HCT116 (cell line): ENCODE measurements around the gene HPF1.

Experiments
- JUND ChIP-seq: IDR thresholded peaks from 2 replicates; pipeline ENCODE4 v1.6.1; 2012
- TF ChIP-seq, protein P1 (sequence below), 3 experiments: fragments of 200-600 bp in 1 of 3; sonication (generic) in 1 of 3; IDR thresholded peaks in 2 of 3; conservative IDR thresholded peaks in 1 of 3; 2 replicates each; pipeline ENCODE4 v1.5.1; 2012 to 2017; ENCODE audit warnings: low read depth in 2 of 3, low read length in 2 of 3, antibody characterized with exemption in 1 of 3, borderline replicate concordance in 1 of 3, control low read depth in 1 of 3, mild to moderate bottlenecking in 1 of 3, mixed read lengths in 1 of 3, mixed run types in 1 of 3, moderate library complexity in 1 of 3; ENCODE audit not compliant: insufficient read depth in 1 of 3
- TF ChIP-seq, protein P2 (sequence below): IDR thresholded peaks from 2 replicates; pipeline ENCODE4 v1.6.1; 2012

DNA sequence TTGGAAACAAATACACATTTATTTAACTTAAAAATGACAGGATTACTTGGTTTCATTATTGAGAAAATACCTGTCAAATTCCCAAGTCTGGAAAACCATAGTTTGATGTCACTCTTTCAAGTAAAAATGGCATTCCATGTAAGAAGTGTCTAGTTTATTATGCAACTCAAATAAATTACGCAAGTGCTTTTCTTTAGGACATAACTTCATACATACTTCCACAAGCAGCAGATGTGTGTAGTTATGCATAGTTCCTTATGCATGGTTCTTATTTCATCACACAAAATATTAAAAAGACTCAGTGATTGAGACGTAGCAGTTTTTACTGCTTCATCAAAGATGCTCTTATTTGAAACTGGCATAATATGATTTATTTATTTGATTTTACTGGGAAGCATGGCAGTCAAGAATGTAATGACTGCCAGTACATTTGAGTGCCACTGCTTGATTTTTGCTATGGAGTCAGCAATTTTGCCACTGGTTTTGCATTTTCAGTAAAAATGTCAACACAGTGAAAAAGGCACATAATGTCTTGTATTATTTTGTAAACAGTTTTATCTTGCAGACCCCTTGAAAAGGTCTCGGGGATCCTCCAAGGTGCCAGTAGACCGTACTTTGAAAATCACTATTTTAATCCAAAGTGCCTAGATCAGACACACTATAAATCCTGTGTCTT lies 75.2 kb downstream of the HPF1 start:
- TF ChIP-seq JUND = no peak
- TF ChIP-seq, protein P1, sequence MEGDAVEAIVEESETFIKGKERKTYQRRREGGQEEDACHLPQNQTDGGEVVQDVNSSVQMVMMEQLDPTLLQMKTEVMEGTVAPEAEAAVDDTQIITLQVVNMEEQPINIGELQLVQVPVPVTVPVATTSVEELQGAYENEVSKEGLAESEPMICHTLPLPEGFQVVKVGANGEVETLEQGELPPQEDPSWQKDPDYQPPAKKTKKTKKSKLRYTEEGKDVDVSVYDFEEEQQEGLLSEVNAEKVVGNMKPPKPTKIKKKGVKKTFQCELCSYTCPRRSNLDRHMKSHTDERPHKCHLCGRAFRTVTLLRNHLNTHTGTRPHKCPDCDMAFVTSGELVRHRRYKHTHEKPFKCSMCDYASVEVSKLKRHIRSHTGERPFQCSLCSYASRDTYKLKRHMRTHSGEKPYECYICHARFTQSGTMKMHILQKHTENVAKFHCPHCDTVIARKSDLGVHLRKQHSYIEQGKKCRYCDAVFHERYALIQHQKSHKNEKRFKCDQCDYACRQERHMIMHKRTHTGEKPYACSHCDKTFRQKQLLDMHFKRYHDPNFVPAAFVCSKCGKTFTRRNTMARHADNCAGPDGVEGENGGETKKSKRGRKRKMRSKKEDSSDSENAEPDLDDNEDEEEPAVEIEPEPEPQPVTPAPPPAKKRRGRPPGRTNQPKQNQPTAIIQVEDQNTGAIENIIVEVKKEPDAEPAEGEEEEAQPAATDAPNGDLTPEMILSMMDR (IDR thresholded peaks at IDR 0.05 in 2 of 3, conservative IDR thresholded peaks at IDR 0.05 in 1 of 3; ENCODE audit: borderline replicate concordance in 1 of 3, insufficient read depth in 1 of 3, low read depth in 2 of 3, low read length in 2 of 3) = no peak
- TF ChIP-seq, protein P2, sequence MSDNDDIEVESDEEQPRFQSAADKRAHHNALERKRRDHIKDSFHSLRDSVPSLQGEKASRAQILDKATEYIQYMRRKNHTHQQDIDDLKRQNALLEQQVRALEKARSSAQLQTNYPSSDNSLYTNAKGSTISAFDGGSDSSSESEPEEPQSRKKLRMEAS = no peak
